ENCODE measurements around the gene ABHD6.
"Not testable (repeated sequence)": the region's sequence is repeated elsewhere in the genome, so short reads cannot be mapped to it uniquely, and the experiment has no call there.

Gene ABHD6

DNA sequence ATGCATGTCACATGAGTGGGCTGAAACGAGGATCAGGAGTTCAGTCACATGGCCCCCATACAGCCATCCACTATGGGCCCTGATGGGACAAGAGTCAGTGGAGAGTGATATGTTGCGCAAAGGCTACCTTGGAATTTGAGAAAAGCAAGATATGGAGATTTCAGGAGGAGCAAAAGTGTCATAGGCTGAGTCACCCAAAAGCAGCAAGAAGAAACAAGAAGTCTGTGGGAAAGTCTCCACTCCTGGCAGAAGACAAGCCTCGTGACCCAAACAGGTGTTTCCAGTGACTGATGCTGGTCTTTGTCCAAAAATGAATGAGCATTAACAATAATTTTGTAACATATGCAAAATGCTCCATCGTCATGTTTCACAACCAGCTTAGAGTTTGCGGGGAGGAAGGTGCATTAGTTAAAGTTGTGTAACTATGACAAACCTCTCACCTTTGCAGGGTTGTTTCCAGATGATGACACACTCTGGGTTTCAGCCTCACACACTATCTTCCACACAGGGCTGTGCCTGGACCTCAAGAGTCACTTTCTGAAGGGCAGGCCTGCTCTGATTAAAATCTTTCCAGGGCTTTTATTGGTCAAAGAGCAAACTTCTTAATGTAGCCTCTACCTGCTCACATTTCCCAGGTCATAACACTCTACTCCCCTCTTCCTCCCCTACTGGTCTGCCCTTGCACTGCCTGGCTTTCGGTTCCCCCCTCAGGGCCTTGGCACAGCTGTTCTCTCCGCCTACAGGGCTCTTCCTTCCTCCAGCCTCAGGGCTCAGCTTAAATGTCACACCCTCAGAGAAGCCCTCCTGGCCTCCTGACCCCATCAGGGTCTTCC, 22.9 kb upstream of the ABHD6 start:
- H3K4me1 ChIP-seq (ENCODE audit: control insufficient read depth, insufficient read depth, low read length): no peaks in the 10 kb centered on the region
- no peaks in the 10 kb centered on the region for H3K9me3 ChIP-seq (ENCODE audit: control insufficient read depth, low read length)
- no peaks in the 10 kb centered on the region for H3K27me3 ChIP-seq (ENCODE audit: control insufficient read depth, insufficient read depth, low read length)
- no peaks in the 10 kb centered on the region for H3K36me3 ChIP-seq (ENCODE audit: control insufficient read depth, insufficient read depth, low read length)
- no peak overlapping the region for H3K4me3 ChIP-seq (ENCODE audit: low read length)
- no peak overlapping the region for H3K9ac ChIP-seq (ENCODE audit: low read length)

GRCh38 chr3:58215317-58216025, 22.1 kb upstream of the ABHD6 start:
- H3K4me3 ChIP-seq (ENCODE audit: low read length): no peak overlapping the region
- H3K27me3 ChIP-seq (ENCODE audit: control insufficient read depth, insufficient read depth, low read length): no peaks in the 10 kb centered on the region
- no peaks in the 10 kb centered on the region for H3K36me3 ChIP-seq (ENCODE audit: control insufficient read depth, insufficient read depth, low read length)
- no peak overlapping the region for H3K9ac ChIP-seq (ENCODE audit: low read length)
- H3K9me3 ChIP-seq (ENCODE audit: control insufficient read depth, low read length): no peaks in the 10 kb centered on the region
- no peaks in the 10 kb centered on the region for H3K4me1 ChIP-seq (ENCODE audit: control insufficient read depth, insufficient read depth, low read length)

DNA sequence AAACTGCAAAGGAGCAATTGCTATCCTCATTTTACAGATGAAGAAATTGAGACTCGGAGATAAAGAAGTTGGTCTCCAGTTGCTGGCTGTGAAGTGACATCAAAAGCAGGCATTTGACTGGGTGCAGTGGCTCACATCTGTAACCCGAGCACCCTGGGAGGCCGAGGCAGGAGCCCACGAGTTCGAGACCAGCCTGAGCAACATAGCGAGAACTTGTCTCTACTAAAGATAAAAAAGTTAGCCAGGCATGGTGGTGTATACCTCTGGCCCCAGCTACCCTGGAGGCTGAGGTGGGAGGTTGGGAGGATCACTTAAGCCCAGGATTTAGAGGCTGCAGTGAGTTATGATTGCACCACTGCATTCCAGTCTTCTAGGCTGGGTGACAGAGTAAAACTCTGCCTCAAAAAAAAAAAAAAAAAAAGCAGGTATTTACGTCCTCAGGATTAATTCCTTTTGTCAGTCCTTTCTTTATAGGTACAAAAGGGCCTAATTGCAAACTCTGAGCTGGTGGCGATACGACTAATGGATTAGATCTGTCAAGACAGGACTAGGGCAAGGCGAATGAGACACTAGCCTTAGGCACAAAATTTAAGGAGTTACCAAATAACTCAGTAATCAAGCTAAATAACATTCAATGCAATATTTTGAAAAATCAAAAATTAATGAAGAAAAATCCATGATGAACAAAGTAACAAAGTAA, 20.9 kb upstream of the ABHD6 start:
- no peaks in the 10 kb centered on the region for H3K9me3 ChIP-seq (ENCODE audit: control insufficient read depth, low read length)
- H3K4me3 ChIP-seq (ENCODE audit: low read length): no peak overlapping the region
- no peak overlapping the region for H3K9ac ChIP-seq (ENCODE audit: low read length)
- H3K36me3 ChIP-seq (ENCODE audit: control insufficient read depth, insufficient read depth, low read length): no peaks in the 10 kb centered on the region
- H3K27me3 ChIP-seq (ENCODE audit: control insufficient read depth, insufficient read depth, low read length): no peaks in the 10 kb centered on the region
- H3K4me1 ChIP-seq (ENCODE audit: control insufficient read depth, insufficient read depth, low read length): peaks cover under 1% of the 10 kb centered on the region

GRCh38 chr3:58217209-58217811, 20.3 kb upstream of the ABHD6 start:
- Histone ChIP-seq H3K4me3 (ENCODE audit: low read length) (no peak overlapping the region), H3K9me3 (ENCODE audit: control insufficient read depth, low read length) (no peaks in the 10 kb centered on the region), H3K9ac (ENCODE audit: low read length) (no peak overlapping the region), H3K27me3 (ENCODE audit: control insufficient read depth, insufficient read depth, low read length) (no peaks in the 10 kb centered on the region), H3K36me3 (ENCODE audit: control insufficient read depth, insufficient read depth, low read length) (no peaks in the 10 kb centered on the region), H3K4me1 (ENCODE audit: control insufficient read depth, insufficient read depth, low read length) (peaks cover 5% of the 10 kb centered on the region)

DNA sequence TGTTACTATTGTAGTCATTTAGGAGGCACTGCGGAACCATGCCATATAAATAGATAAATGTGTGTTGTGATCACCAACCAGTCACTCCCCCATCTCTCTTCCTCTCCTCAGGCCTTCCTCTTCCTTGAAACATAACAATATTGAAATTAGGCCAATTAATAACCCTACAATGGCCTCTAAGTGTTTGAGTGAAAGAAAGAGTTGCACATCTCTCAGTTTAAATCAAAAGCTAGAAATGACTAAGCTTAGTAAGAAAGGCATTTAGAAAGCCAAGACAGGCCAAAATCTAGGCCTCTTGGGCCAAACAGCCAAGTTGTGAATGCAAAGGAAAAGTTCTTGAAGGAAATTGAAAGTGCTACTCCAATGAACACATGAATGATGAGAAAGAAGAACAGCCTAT, 18.7 kb upstream of the ABHD6 start:
- Histone ChIP-seq H3K4me1 (ENCODE audit: control insufficient read depth, insufficient read depth, low read length) (peaks cover 5% of the 10 kb centered on the region), H3K9ac (ENCODE audit: low read length) (no peak overlapping the region), H3K36me3 (ENCODE audit: control insufficient read depth, insufficient read depth, low read length) (no peaks in the 10 kb centered on the region), H3K4me3 (ENCODE audit: low read length) (no peak overlapping the region), H3K9me3 (ENCODE audit: control insufficient read depth, low read length) (no peaks in the 10 kb centered on the region), H3K27me3 (ENCODE audit: control insufficient read depth, insufficient read depth, low read length) (no peaks in the 10 kb centered on the region)

DNA sequence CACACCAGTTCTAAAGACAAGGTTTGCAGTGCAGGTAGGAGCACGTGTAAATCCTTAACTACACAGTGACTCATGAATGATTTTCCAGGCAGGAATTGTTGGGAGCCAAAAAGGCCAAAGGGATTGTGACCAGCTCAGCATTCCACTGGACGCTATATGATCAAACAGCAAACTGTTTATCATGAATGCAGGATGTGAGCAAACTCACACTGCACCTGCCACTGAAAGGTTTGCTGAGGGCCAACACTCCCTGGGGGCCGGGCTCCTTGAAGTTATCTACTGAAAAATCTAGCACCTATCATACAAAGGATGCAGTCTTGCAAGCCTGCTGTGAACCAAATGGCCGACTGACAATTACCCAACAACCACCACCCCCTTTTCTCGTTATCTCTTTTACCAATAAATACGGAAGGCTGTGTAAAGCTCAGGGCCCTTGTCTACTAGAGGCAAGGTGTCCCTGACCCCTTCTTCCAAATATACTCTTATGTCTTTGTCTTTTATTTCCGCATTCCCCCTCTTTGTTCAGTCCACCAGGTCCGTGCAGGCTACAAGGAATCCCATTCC, 15.3 kb upstream of the ABHD6 start:
- no peak overlapping the region for H3K9ac ChIP-seq (ENCODE audit: low read length)
- no peaks in the 10 kb centered on the region for H3K36me3 ChIP-seq (ENCODE audit: control insufficient read depth, insufficient read depth, low read length)
- H3K4me3 ChIP-seq (ENCODE audit: low read length): no peak overlapping the region

GRCh38 chr3:58223855-58224254, 13.7 kb upstream of the ABHD6 start:
- H3K36me3 ChIP-seq (ENCODE audit: control insufficient read depth, insufficient read depth, low read length): no peaks in the 10 kb centered on the region
- H3K9me3 ChIP-seq (ENCODE audit: control insufficient read depth, low read length): no peaks in the 10 kb centered on the region
- no peaks in the 10 kb centered on the region for H3K27me3 ChIP-seq (ENCODE audit: control insufficient read depth, insufficient read depth, low read length)
- H3K4me1 ChIP-seq (ENCODE audit: control insufficient read depth, insufficient read depth, low read length): peaks cover 5% of the 10 kb centered on the region
- H3K9ac ChIP-seq (ENCODE audit: low read length): no peak overlapping the region
- no peak overlapping the region for H3K4me3 ChIP-seq (ENCODE audit: low read length)

More for the DNA sequence above, 15.3 kb upstream of the ABHD6 start:
- Histone ChIP-seq H3K4me1 (ENCODE audit: control insufficient read depth, insufficient read depth, low read length) (peaks cover 5% of the 10 kb centered on the region), H3K27me3 (ENCODE audit: control insufficient read depth, insufficient read depth, low read length) (no peaks in the 10 kb centered on the region), H3K9me3 (ENCODE audit: control insufficient read depth, low read length) (no peaks in the 10 kb centered on the region)

DNA sequence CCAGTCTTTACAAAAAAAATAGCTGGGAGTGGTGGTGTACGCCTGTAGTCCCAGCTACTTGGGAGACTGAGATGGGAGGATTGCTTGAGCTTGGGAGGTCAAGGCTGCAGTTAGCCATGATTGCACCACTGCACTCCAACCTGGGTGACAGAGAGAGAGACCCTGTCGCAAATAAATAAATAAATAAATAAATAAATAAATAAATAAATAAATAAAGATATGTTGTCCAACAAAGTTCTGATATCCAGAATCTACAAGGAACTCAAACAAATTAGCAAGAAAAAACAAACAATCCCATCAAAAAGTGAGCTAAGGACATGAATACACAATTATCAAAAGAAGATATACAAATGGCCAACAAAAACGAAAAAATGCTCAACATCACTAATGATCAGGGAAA, 9.7 kb upstream of the ABHD6 start:
- H3K27me3 ChIP-seq (ENCODE audit: control insufficient read depth, insufficient read depth, low read length); H3K36me3 ChIP-seq (ENCODE audit: control insufficient read depth, insufficient read depth, low read length); H3K4me1 ChIP-seq (ENCODE audit: control insufficient read depth, insufficient read depth, low read length); H3K9ac ChIP-seq (ENCODE audit: low read length); H3K4me3 ChIP-seq (ENCODE audit: low read length); H3K9me3 ChIP-seq (ENCODE audit: control insufficient read depth, low read length): not testable (repeated sequence)

- H3K27me3 ChIP-seq (ENCODE audit: control insufficient read depth, insufficient read depth, low read length): no peaks in the 10 kb centered on the region
- no peaks in the 10 kb centered on the region for H3K36me3 ChIP-seq (ENCODE audit: control insufficient read depth, insufficient read depth, low read length)
- H3K9me3 ChIP-seq (ENCODE audit: control insufficient read depth, low read length): no peaks in the 10 kb centered on the region
These were observed 6.6 kb upstream of the ABHD6 start for GRCh38 chr3:58230876-58231552.

DNA sequence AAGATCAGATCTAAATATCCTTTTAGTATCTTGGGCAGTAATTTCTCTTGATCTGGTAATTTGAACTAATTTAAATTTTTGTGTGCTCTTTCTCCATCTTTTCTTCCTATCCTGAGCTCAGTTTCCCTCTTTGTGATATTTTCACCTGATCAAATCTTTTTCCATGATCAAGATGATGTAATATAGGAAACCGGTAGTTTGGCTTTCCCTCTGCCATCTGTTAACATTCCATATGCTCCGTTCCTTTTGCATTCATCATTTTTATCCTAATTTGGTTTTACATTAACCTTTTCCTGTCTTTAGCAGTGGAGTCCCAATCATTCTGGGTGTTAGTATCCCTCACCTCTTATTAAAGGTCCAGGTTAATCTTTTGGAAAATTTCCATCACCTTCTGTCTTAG, 5.9 kb upstream of the ABHD6 start:
- peaks cover under 1% of the 10 kb centered on the region for H3K4me1 ChIP-seq (ENCODE audit: control insufficient read depth, insufficient read depth, low read length)

More at GRCh38 chr3:58230876-58231552, 6.6 kb upstream of the ABHD6 start:
- H3K4me3 ChIP-seq (ENCODE audit: low read length): no peak overlapping the region
- H3K9ac ChIP-seq (ENCODE audit: low read length): no peak overlapping the region
- H3K4me1 ChIP-seq (ENCODE audit: control insufficient read depth, insufficient read depth, low read length): no peaks in the 10 kb centered on the region

GRCh38 chr3:58234516-58234931, 3.1 kb upstream of the ABHD6 start:
- no peaks in the 10 kb centered on the region for H3K36me3 ChIP-seq (ENCODE audit: control insufficient read depth, insufficient read depth, low read length)

More for the DNA sequence above, 5.9 kb upstream of the ABHD6 start:
- H3K27me3 ChIP-seq (ENCODE audit: control insufficient read depth, insufficient read depth, low read length): no peaks in the 10 kb centered on the region
- no peaks in the 10 kb centered on the region for H3K36me3 ChIP-seq (ENCODE audit: control insufficient read depth, insufficient read depth, low read length)
- no peaks in the 10 kb centered on the region for H3K9me3 ChIP-seq (ENCODE audit: control insufficient read depth, low read length)
- H3K4me3 ChIP-seq (ENCODE audit: low read length): no peak overlapping the region
- H3K9ac ChIP-seq (ENCODE audit: low read length): no peak overlapping the region

More at GRCh38 chr3:58234516-58234931, 3.1 kb upstream of the ABHD6 start:
- no peaks in the 10 kb centered on the region for H3K27me3 ChIP-seq (ENCODE audit: control insufficient read depth, insufficient read depth, low read length)
- H3K9me3 ChIP-seq (ENCODE audit: control insufficient read depth, low read length): no peaks in the 10 kb centered on the region
- H3K9ac ChIP-seq (ENCODE audit: low read length): no peak overlapping the region
- H3K4me1 ChIP-seq (ENCODE audit: control insufficient read depth, insufficient read depth, low read length): peaks cover 10% of the 10 kb centered on the region
- no peak overlapping the region for H3K4me3 ChIP-seq (ENCODE audit: low read length)
